HG02938 (cell line): Measurements from ENCODE around the gene RPS29.
"Not testable (repeated sequence)": the region's sequence is repeated elsewhere in the genome, so short reads cannot be mapped to it uniquely, and the experiment has no call there.

ENCODE experiments used
- ATAC-seq: cut with Tn5 transposase; IDR thresholded peaks from one replicate; pipeline ENCODE4 v1.9.1; 2021; ENCODE audit warnings: mild to moderate bottlenecking, moderate library complexity; ENCODE audit not compliant: unreplicated experiment

RPS29 gene

DNA sequence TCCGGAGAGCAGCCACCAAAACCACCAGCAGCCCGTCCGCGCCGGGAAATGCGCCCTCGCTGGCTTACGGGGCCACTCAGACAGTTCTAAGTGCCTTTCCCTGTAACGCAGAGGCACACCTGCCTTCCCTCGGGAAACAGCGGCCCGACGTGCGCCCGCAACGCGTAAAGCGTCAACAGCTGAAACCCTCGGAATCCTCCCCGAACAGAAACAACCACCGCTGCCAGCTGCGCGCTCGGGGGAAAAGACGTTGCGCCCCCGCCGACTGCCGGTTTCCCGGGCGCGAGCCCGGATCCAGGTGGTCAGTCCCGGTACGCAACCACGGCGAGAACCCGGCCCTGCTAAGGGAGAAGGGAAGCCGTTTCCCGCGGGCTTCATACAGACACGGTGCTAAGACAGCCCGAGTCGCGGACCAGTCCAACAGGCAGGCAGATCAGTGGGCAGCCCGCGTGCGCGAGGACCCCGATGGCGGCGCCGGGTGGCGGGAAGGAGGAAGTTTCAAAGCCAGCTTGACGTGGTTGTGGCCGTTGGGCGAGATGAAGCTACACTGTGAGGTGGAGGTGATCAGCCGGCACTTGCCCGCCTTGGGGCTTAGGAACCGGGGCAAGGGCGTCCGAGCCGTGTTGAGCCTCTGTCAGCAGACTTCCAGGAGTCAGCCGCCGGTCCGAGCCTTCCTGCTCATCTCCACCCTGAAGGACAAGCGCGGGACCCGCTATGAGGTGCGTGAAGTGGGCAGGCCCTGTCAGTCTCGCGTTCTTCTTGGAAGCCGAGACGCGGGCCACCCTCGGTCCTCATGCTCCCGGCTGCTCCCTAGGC, 12.5 kb upstream of the RPS29 start, which contains the start of gene LRR1:
LRR1 (plus strand) TSS at position 456 of the 816 bp plus-strand sequence; CDS start at position 537, 81 bp downstream.
- peak; percentile 47 for ATAC-seq

DNA sequence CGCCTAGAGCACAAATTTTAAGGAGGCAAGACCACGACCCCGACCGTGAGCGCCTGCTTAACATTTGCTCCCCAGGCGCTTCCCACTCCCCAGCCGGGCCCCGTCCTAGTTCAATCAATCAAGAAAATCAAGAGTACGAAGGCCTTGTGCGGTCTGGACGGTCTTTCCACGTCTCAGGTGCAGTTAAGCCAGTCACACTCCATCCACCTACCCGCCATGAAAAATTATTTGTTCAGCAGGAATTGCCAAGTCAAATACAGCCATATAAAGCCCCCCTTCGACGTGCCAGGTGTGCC, 12.0 kb upstream of the RPS29 start:
- no peak for ATAC-seq

DNA sequence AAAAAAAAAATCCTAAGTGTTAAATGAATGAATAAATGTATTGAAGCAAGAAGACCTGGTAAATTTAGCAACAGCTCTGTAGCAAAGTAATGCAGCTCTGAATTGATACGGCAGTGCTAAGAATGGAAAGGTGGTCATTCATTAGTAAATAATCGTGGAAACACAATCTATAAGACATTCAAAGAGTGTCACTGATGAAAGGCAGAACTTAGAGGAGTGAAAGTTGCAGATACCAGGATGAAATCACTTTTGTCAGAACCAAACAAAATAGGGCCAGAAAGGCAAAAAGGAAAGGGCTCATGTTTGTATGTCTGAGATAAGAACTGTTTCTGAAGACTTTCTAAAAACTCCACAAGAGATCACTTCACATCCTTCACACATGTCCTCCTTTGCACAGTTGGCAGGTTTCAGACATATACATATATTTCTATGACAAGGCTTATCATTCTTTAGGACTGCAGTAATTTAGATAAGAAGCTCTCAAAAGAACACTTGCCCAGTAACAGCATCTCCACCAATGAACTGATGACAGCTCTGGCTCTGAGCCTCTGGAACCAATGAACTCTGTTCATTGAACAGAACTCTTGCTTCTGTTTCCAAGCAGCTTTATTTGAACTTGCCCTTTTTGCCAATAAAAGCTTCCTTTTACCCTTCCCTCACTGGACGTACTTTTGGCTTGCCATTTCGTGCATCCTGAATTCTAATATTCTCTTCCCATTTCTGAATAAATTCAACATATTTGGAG, 8.3 kb upstream of the RPS29 start:
- peak; percentile 25 for ATAC-seq

DNA sequence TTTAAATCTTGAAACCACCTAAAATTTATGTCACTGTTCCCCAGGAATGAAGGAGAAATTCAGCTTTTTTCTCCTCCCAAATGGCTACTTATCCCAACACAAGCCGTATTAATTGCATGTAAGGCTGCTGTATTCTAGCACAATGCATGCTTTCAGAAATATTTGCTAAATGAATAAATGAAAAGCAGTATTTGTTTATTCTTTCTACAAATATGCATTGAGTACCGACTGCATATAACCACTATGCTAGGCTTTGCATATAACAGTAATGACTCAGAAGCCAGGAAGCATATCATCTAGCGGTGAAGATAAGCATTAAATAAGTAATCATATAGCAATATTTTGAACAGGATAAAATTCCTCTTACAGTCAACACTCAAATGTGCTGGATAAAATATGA, 6.8 kb upstream of the RPS29 start:
- ATAC-seq: no peak

DNA sequence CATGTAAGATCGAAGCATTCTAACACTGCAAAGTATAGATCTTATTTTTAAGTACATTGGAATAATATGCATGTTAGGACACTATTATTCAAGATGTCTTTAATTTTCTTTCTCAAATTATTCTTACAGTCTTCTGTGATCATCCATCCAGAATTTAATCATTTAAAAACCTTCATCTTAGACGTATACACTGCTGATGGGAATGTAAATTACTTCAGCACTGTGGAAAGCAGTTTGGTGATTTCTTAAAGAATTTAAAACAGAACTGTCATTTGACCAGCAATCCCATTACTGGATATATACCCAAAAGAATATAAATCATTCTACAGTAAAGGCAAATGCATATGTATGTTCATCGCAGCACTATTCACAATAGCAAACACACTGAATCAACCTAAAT, 3.2 kb upstream of the RPS29 start:
- no peak for ATAC-seq

DNA sequence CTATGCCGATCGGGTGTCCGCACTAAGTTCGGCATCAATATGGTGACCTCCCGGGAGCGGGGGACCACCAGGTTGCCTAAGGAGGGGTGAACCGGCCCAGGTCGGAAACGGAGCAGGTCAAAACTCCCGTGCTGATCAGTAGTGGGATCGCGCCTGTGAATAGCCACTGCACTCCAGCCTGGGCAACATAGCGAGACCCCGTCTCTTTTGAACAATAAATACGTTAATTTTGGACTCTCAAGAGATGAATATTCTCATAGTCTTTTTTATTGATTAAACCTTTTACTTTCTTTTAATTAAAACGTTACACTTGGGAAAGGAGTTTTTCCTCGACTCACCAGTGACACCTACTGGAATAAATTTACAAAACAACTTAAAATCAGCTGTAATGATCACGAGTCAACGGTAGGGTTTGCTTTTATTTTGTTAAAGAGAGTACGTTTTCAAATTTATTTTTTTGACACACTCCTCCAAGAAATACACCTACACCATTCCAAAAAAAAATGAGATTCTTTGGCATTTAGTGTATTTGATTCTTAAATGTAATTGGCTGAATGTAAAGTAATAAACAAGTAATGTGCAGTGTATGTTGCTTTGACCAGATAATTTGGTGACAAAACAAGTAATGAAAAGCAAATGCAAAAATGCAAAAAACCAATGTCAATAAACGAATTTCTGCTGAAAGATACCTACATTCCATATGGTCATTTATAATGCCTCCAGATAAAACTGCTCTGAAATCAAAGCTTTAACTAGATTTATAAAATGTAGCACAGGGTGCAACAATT, 687 bp upstream of the RPS29 start:
- peak; percentile 28 for ATAC-seq

DNA sequence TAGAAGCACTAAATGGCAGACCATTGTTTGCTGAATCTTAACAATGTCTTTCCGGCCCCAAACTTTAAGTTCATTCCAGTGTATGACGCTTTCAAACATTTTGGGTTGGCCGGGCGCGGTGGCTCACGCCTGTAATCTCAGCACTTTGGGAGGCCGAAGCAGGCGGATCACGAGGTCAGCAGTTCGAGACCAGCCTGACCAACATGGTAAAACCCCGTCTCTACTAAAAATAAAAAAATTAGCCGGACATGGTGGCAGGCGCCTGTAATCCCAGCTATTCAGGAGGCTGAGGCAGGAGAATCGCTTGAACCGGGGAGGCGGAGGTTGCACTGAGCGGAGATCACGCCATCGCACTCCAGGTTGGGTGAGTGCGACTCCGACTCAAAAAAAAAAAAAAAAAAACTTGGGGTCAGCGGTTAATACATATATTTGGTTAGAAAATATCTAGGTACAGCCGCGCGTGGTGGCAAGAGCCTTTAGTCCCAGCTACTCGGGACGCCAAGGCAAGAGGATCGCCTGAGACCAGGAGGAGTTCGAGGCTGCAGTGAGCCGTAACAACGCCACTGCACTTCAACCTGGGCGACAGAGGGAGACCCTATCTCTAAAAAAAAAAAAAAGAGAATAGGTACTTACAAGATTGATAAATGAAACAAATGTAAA, 1.1 kb downstream of the RPS29 start:
- ATAC-seq: not testable (repeated sequence)

DNA sequence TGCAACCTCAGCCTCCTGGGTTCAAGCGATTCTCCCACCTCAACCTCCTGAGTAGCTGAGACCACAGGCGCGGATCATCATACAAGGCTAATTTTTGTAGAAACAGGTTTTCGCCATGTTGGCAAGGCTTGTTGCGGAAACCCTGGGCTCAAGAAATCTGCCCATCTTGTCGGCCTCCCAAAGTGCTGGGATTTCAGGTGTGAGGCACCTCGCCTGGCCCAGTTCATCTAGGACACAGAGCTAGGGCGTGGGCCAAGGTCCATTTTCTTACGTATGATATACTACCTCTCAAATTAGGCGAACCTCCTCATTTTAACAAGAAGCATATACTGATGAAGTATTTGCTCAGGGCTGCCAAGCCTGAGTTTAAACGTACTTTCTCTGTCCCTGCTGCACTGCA, 2.1 kb downstream of the RPS29 start:
- ATAC-seq: no peak

DNA sequence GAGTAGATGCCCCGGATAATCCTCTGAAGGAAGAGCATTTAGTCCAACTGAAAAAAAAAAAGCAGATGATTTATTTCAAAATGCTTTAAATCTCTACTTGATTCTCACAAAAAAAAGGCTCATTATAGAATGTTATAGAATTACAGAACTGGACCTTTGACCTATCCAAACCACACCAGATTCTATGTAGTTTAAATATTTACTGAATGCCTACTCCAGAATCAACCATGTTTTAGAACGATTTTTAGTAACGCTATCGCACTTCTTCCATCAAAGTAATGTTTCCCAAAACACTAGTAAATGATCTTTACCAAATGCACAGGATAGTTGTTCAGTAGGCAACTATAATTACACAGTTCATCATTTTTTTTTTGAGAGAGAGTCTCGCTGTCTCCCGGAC, 2.6 kb downstream of the RPS29 start:
- ATAC-seq: no peak

DNA sequence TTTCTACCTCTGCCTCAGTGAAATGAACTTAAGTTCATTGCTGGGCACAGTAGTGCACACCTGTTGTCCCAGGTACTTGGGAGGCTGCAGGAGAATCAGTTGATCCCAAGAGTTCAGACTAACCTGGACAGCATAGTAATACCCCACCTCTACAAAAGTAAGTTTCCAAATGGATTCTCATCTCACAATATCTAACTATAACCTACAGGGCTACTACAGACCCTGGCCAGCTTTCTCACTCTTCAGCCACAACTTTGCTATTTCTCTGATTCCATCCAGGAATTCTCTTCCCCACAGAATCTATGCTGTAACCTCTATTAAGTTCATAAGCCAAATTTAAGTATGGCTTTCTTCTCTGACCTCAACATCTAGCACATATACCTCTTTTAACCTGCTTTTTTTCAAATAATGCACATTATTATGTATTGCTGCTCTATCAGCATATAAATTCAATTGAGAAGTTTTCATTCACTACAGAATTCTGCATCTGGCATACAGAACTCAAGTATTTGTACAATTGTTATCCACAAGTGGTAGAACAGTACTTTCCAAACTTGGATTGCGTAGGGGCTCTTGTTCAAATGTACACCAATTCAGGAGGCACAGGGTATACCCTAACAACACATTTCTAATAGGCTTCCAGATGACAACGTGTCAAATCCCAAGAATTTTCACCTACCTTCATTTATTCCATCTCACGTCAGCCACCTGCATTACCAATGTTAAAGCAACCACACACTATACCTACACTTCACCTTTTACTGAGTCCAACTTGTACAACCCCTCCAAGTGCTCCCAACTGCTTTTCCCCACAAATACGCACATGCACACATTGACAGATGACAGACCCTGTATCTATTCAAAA, 3.8 kb downstream of the RPS29 start:
- ATAC-seq: no peak

DNA sequence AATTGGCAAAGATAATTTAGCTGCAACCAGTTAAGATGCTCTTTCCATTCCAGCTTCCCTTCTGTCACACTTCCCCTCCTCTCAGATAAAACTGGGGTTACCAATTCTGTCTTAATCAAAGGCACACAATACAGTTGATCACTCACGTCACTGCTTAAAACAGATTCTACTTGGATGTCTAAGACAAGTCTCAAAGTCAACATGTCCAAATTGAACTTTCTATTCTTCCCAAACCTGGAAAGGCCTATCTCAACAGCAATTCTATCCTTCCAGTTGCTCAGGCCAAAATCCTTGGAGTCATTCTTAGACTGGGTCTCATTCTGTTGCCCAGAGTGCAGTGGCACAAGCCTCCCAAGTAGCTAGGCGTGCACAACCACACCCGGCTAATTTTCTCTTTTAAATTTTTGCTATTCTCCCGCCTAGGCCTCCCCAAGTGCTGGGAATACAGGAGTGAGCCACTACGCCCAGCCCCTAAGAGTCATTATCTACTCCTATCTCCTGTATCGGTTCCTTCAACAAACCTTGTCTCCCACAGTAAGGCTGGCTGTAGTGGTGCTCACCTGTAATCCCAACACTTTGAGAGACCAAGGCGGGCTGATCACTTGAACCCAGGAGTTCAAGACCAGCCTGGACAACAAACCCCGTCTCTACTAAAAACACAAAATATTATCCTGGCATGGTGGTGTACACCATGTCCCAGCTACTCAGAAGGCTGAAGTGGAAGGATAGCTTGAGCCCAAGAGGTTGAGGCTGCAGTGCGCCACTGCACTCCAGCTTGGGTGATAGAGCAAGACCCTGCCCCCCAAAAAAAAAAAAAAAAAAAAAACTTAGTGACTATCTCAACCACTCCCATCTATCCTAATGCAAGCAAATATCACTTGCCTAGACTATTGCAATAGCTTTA, 4.7 kb downstream of the RPS29 start:
- no peak for ATAC-seq

DNA sequence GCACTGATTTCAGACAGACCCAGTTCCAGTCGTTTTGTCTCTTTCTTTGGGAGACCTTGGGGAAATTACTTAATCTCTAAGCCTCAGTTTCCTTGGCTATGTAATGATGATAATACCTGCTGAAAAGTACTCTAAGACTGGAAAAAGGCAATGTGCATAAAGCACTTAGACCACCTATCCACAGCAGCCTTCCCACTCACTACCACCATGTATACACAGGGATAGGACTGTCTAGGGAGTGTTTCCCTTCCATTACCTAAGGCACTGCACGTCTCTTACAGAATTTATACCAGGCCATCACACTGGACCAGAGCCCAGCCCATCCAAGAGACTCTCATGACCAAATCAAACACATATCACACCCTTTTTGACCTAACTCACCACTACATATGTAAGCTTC, 6.3 kb downstream of the RPS29 start:
- ATAC-seq: no peak

DNA sequence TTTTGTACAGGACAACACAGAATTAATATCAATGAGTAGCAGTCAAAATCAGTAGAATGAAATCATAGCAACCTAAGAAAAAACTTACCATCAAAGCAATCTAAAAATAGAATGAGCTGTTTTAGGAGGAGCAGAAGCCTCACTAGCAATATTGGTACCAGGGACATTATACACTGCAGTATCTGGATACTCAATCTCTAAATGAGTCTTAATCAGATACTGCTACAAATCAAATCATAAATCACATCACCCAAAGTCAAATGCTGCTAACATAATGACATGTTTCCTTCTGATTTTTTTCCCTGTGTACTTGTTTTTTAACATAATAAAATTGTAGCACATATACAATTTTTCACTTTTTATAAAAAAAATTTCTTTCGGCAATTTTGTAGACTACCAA, 8.0 kb downstream of the RPS29 start:
- no peak for ATAC-seq

DNA sequence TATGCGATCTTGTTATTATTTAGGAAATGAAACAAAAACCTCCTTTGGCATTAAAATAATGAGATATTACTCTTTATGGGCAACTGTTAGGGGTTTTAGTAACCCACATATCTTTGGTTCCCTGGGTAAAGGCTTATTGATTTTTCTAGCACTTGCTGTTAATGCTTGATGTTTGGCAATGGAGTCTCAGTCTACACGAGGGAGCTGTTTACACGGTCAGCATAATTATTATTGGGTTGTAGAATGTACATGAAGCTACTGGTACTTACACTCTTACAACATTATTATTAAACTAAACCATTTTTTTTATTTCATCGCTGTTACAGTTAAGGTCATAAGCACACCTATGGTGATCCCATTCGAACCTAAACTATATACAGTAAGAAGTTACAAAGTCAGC, 12.1 kb downstream of the RPS29 start:
- ATAC-seq: no peak

DNA sequence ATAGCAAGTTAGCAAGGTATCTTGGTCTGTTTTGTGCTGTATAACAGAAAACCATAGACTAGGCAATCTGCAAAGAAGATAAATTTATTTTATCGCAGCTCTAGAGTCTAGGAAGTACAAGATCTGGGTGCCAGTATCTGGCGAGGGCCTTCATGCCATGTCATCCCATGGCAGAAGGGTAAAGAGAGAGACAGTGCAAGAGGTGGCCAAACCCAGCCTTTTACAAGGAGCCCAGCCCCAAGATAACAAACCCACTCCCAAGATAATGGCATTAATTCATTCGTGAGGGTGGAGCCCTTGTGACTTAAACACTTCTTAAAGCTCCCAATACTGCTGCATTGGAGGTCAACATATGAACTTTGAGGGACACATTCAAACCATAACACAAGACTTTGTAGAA, 16.9 kb downstream of the RPS29 start:
- no peak for ATAC-seq

DNA sequence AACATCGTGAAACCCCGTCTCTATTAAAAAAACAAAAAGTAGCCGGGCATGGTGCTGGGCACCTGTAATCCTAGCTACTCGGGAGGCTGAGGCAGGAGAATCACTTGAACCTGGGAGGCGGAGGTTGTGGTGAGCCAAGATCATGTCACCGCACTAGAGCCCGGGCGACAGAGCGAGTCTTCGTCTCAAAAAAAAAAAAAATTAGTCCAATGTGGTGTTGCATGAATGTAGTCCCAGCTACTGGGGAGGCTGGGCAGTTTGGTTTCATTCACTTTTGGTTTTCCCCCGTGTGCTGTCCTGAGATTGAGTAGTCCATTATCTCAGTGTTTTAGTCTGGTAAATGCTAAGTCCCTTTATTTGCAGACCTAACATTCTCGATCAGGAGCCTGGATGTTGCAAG, 19.5 kb downstream of the RPS29 start:
- ATAC-seq: no peak

DNA sequence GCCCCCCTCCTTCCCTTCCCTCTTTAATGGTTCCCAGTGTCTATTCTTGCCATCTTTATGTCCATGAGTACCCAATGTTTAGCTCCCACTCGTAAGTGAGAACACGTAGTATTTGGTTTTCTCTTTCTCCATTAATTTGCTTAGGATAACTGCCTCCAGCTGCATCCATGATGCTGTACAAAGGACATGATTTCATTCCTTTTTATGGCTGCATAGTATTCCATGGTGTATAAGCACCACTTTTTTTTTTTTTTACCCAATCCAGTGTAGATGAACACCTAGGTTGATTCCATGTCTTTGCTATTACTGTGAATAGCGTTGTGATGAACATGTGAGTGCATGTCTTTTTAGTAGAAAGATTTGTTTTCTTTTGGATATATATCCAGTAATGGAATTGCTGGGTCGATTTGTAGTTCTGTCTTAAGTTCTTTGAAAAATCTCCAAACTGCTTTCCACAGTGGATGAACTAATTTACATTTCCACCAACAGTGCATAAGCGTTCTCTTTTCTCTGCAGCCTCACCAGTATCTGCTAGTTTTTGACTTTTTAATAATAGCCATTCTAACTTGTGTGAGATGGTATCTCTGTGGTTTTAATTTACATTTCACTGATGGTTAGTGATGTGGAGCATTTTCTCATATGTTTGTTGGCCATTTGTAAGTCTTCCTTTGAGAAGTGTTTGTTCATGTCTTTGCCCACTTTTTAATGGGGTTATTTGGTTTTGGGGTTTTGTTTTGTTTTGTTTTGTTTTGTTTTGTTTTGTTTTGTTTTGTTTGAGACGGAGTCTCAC, 26.0 kb downstream of the RPS29 start:
- no peak for ATAC-seq

DNA sequence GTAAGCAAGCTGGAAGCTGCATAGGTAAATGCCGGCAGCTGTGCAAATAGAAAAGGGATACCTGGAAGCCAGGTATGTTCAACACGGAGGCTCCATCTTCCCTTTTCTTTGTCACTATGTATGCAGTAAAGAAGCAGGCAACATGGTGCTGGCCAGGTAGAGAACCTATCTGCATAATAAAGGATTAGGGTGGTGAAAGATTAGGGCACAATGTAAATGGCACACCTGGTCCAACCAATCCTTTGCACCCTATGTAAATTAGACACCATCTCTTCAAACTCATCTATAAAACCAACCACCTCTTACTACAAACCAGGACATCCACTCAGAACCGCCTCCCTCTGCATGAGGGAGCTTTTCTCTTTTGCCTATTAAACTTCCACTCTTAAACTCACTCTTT, 32.3 kb downstream of the RPS29 start:
- ATAC-seq: no peak
